Calu3 (cell line): ENCODE measurements around the gene RAB37. TPM values are rescaled to one million over a fixed set of nuclear protein-coding genes. Genes with fewer than 3 reads are reported as not detected.
A peak's percentile ranks its signal among the peaks of the same experiment; 100 is the strongest.

ENCODE experiments used
- BruUV-seq: library from RNA; stranded (reverse); fragments of 400-500 nt; replicated peaks from 2 replicates; lab custom pipeline; 2021; lab: Mats Ljungman, UMichigan
- CTCF ChIA-PET: fragments of 300-600 bp; sonication (Branson Sonifier 250); formaldehyde crosslinking; loops from one replicate; lab custom pipeline; 2022; ENCODE audit warnings: antibody characterized with exemption; lab: Charles Lee
- DNase-seq: peaks from one replicate; pipeline ENCODE4 v3.0.0; 2022
- H3K27ac Mint-ChIP-seq: one replicate; pipeline ENCODE4 v1.8.0; 2022; ENCODE audit warnings: mixed read lengths; ENCODE audit not compliant: unreplicated experiment
- H3K27me3 Mint-ChIP-seq: one replicate; pipeline ENCODE4 v1.8.0; 2022; ENCODE audit warnings: mixed read lengths; ENCODE audit not compliant: unreplicated experiment
- H3K36me3 Mint-ChIP-seq: one replicate; pipeline ENCODE4 v1.8.0; 2022; ENCODE audit warnings: mild to moderate bottlenecking, moderate library complexity, mixed read lengths; ENCODE audit not compliant: insufficient read depth, unreplicated experiment
- H3K4me1 Mint-ChIP-seq: one replicate; pipeline ENCODE4 v1.8.0; 2022; ENCODE audit warnings: mild to moderate bottlenecking, low read depth, mixed read lengths; ENCODE audit not compliant: unreplicated experiment
- H3K4me3 Mint-ChIP-seq: one replicate; pipeline ENCODE4 v1.8.0; 2022; ENCODE audit warnings: mild to moderate bottlenecking, low read depth, moderate library complexity, mixed read lengths; ENCODE audit not compliant: unreplicated experiment
- H3K9me3 Mint-ChIP-seq: one replicate; pipeline ENCODE4 v1.8.0; 2022; ENCODE audit warnings: low read depth, mixed read lengths; ENCODE audit not compliant: unreplicated experiment
- intact Hi-C: fragments of 100-400 bp; cut with micrococcal nuclease; formaldehyde crosslinking; loops from one replicate; pipeline ENCODE4 v1.10.0; 2022; ENCODE audit not compliant: unreplicated experiment
- microRNA-seq: library from miRNA; unstranded; fragments of <30 nt; microRNA quantifications from one replicate; pipeline ENCODE4 v1.2.0, GENCODE V29; 2022
- total RNA-seq: library from RNA; stranded (reverse); gene quantifications from 2 replicates; pipeline ENCODE4 v1.2.3, GENCODE V29; 2022
- TF ChIP-seq, protein P1 (sequence below): fragments of 200-600 bp; IDR thresholded peaks from one replicate; pipeline ENCODE4 v1.8.0; 2022; ENCODE audit warnings: antibody characterized with exemption; ENCODE audit not compliant: unreplicated experiment

Gene RAB37
- total RNA-seq, 1 experiment from 2014 or later: 0.21 TPM

DNA sequence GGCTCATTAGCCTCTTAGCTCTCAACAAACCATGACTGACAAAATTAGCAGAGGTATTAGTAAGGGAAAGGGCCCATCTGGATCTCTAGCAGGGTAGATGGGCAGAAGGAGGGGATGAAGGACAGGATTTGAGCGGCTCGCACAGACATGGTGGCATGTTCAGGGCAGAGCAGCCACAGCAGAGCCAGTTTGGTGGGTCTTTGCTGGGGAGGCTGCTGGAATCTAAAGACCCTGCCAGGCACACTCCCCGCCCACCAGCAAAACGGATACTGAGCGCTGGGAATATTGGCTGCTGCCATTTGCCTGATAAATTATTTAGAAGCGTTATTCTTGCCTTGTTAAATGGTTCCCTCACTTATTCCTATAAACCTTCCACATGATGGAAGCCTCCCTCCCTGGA lies 59.8 kb downstream of the RAB37 start:
- intact Hi-C loops: no loop called here
- H3K9me3 Mint-ChIP-seq: no peaks in the 10 kb centered on the region
- no TSS peak for BruUV-seq
- CTCF ChIA-PET: no interaction called here
- no peak overlapping the region for H3K4me3 Mint-ChIP-seq
- H3K27ac Mint-ChIP-seq: no peak overlapping the region
- peaks cover 1% of the 10 kb centered on the region for H3K36me3 Mint-ChIP-seq
- TF ChIP-seq, protein P1, sequence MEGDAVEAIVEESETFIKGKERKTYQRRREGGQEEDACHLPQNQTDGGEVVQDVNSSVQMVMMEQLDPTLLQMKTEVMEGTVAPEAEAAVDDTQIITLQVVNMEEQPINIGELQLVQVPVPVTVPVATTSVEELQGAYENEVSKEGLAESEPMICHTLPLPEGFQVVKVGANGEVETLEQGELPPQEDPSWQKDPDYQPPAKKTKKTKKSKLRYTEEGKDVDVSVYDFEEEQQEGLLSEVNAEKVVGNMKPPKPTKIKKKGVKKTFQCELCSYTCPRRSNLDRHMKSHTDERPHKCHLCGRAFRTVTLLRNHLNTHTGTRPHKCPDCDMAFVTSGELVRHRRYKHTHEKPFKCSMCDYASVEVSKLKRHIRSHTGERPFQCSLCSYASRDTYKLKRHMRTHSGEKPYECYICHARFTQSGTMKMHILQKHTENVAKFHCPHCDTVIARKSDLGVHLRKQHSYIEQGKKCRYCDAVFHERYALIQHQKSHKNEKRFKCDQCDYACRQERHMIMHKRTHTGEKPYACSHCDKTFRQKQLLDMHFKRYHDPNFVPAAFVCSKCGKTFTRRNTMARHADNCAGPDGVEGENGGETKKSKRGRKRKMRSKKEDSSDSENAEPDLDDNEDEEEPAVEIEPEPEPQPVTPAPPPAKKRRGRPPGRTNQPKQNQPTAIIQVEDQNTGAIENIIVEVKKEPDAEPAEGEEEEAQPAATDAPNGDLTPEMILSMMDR: no peak
- no peak for DNase-seq
- H3K4me1 Mint-ChIP-seq: no peaks in the 10 kb centered on the region
- H3K27me3 Mint-ChIP-seq: no peaks in the 10 kb centered on the region

Small RNAs within 50 kb of the gene (microRNA-seq; reads per million reads assigned to microRNA genes)
- 108 reads per million, percentile 64 among the genes with 10 or more reads in this experiment for gene MIR3615

Other genes with a start within 250 kb of the RAB37 start
- not detected in 2 replicates for gene CD300LB, start 205.8 kb upstream of the RAB37 start, total RNA-seq
- not detected in 2 replicates for gene CD300C, start 191.1 kb upstream of the RAB37 start, total RNA-seq
- not detected in 2 replicates for gene CD300H, start 169.7 kb upstream of the RAB37 start, total RNA-seq
- not detected in 2 replicates for gene CD300LD, start 145.0 kb upstream of the RAB37 start, total RNA-seq
- not detected in 2 replicates for gene CD300E, start 113.5 kb upstream of the RAB37 start, total RNA-seq
- gene CD300LF, start 24.3 kb upstream of the RAB37 start, total RNA-seq: not detected in 2 replicates
- gene NHERF1, start 11.4 kb downstream of the RAB37 start, total RNA-seq: 114 and 143 TPM in 2 replicates
- gene NAT9, start 39.1 kb downstream of the RAB37 start, total RNA-seq: 66.5 and 74.7 TPM in 2 replicates
- not detected in 2 replicates for gene GRIN2C, start 122.6 kb downstream of the RAB37 start, total RNA-seq
- gene FDXR, start 135.7 kb downstream of the RAB37 start, total RNA-seq: 8.4 and 13.5 TPM in 2 replicates
- not detected in 2 replicates for gene FADS6, start 156.4 kb downstream of the RAB37 start, total RNA-seq
- 0.24 TPM in 1 of 2 replicates, not detected in the other for gene USH1G, start 186.0 kb downstream of the RAB37 start, total RNA-seq
- not detected in 2 replicates for gene OTOP2, start 187.0 kb downstream of the RAB37 start, total RNA-seq
- gene OTOP3, start 198.6 kb downstream of the RAB37 start, total RNA-seq: not detected in 2 replicates
- gene HID1, start 235.5 kb downstream of the RAB37 start, total RNA-seq: 114 and 122 TPM in 2 replicates